ENCODE data around the gene ZDHHC11.
"Not testable (repeated sequence)": the region's sequence is repeated elsewhere in the genome, so short reads cannot be mapped to it uniquely, and the experiment has no call there.

ZDHHC11 gene

DNA sequence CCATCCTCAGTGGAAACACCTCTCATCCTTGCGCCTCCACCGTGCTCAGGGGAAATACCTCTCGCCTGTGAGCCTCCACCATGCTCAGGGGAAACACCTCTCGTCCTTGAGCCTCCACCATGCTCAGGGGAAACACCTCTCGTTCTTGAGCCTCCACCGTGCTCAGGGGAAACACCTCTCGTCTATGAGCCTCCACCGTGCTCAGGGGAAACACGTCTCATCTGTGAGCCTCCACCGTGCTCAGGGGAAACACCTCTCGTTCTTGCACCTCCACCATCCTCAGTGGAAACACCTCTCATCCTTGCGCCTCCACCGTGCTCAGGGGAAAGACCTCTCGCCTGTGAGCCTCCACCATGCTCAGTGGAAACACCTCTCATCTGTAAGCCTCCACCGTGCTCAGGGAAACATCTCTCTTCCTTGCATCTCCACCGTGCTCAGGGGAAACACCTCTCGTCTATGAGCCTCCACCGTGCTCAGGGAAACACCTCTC is 4.1 kb downstream of the ZDHHC11 start:
- H3K9ac ChIP-seq (ENCODE audit: low read length); H3K9me3 ChIP-seq (ENCODE audit: low read length); H3K4me1 ChIP-seq (ENCODE audit: insufficient read depth, low read length); H3K36me3 ChIP-seq (ENCODE audit: insufficient read depth, low read length); H3K27ac ChIP-seq (ENCODE audit: low read depth, low read length); H3K4me3 ChIP-seq (ENCODE audit: low read depth in 1 of 2, low read length in 2 of 2): not testable (repeated sequence)
- peaks cover 8 to 20% of the 10 kb centered on the region in 2 donors for H3K27me3 ChIP-seq (ENCODE audit: control insufficient read depth in 1 of 2, insufficient read depth in 2 of 2, low read length in 2 of 2)

DNA sequence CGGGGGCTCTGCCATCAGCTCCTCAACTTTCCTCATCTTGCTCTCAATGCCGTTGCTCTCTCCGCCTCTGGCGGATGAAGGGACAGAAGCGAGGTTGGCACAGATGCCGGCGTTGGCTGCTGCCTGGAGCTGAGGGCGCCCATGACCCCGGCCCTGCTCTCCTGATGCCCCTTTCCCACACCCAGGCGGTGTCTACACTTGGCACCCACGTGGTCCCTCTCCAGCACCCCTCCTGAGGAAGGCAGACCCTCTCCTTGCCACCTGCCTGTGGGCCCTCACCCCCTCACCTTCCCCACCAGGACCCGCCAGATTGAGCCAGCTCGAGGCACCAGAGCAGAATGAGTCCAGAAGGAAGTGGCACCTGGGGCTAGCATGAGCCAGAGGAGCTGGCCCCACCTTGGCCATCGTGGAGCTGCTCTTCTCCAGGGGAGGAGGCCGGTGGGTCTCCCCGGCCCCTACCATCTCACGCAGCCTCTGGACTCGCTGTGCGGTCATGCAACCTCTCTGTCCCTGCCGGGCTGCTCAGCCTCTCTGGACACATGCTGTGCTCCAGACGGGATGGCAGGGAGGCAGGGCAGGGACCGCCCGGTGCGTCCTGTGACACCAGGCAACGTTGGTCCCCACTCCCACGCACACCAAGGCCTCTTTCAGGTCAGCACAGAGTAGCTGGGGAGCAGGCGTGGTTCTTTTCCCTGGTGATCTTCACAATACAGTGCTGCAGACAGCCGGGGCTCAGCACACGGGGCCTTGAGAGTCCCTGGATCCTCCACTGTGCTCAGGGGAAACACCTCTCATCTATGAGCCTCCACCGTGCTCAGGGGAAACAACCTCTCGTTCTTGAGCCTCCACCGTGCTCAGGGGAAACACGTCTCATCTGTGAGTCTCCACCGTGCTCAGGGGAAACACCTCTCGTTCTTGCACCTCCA is 4.8 kb downstream of the ZDHHC11 start:
- not testable (repeated sequence) for H3K27ac ChIP-seq (ENCODE audit: low read depth, low read length); H3K9ac ChIP-seq (ENCODE audit: low read length); H3K4me1 ChIP-seq (ENCODE audit: insufficient read depth, low read length); H3K36me3 ChIP-seq (ENCODE audit: insufficient read depth, low read length); H3K9me3 ChIP-seq (ENCODE audit: low read length); H3K4me3 ChIP-seq (ENCODE audit: low read depth in 1 of 2, low read length in 2 of 2)
- H3K27me3 ChIP-seq (ENCODE audit: control insufficient read depth in 1 of 2, insufficient read depth in 2 of 2, low read length in 2 of 2), result peaks cover 8 to 20% of the 10 kb centered on the region in 2 donors

DNA sequence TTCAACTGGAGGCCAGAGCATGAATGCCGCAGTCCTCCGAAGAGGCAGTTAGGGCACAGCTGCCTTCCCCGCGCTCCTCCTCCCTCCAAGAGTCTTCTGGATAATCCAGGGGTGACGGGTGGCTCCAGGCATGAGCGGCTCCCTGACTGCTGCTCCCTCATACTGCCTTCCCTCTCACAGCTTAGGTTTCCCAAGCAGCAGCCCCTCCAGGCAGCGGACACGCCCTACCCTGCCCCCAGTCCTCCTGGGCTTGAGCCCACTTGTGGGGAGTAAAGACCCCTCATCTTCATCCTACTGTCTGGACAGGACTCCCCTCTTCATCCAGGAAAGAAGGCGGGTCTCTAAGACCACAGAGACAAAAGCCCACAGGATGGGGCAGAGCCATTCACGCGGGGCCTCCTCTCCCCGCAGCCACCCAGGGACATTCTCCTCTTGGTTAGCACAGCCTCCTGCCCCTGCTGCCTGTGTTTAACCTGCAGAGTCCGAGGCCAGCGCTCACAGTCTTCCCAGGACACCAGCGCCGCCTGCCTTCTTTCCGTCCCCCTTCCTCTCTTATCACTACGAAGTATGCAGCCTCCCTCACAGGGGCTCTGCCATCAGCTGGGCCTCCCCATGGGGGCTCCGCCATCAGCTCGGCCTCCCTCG is 5.6 kb downstream of the ZDHHC11 start:
- H3K27ac ChIP-seq (ENCODE audit: low read depth, low read length); H3K9me3 ChIP-seq (ENCODE audit: low read length); H3K9ac ChIP-seq (ENCODE audit: low read length); H3K4me1 ChIP-seq (ENCODE audit: insufficient read depth, low read length); H3K36me3 ChIP-seq (ENCODE audit: insufficient read depth, low read length); H3K4me3 ChIP-seq (ENCODE audit: low read depth in 1 of 2, low read length in 2 of 2): not testable (repeated sequence)
- H3K27me3 ChIP-seq (ENCODE audit: control insufficient read depth in 1 of 2, insufficient read depth in 2 of 2, low read length in 2 of 2), result peaks cover 6 to 14% of the 10 kb centered on the region in 2 donors

DNA sequence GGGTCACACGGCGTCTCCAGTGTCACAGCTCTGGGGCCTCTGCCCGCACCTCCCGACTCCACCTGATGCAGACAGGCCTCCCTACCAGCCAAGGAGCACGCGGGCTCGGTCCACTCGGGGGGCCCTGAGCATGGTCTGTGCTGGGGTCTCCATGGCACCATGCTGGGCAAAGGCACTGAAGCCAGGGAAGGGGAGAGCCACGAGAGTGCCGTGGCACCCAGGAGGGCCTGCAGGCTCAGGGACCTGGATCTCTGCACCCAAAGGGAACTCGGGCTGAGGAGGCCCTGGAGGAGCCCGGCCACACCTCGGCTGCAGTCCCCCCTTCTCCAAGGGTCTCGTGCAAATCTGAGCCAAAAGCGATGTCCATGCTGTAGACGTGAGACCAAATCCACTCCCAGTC is 6.4 kb downstream of the ZDHHC11 start:
- not testable (repeated sequence) for H3K27me3 ChIP-seq (ENCODE audit: control insufficient read depth in 1 of 2, insufficient read depth in 2 of 2, low read length in 2 of 2); H3K27ac ChIP-seq (ENCODE audit: low read depth, low read length); H3K9me3 ChIP-seq (ENCODE audit: low read length); H3K36me3 ChIP-seq (ENCODE audit: insufficient read depth, low read length); H3K4me3 ChIP-seq (ENCODE audit: low read depth in 1 of 2, low read length in 2 of 2); H3K4me1 ChIP-seq (ENCODE audit: insufficient read depth, low read length); H3K9ac ChIP-seq (ENCODE audit: low read length)

DNA sequence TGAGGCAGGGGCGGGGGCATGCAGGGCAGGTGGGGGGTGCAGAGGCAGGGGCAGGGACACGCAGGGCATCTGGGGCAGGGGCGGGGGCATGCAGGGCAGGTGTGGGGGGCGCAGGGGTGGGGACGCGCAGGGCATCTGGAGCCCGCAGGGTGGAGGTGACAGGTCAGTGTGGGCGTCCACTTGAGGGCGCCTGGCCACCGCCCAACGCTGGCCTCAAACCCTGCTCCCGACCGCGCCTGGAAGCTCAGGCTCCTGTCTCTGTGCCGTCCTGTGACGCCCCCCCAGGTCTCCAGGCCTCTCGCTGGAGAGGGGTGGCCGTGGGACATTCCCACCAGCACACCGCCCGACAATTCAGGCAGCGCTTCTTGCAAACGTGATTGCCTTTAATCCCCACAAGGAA is 6.9 kb downstream of the ZDHHC11 start:
- not testable (repeated sequence) for H3K27ac ChIP-seq (ENCODE audit: low read depth, low read length); H3K9me3 ChIP-seq (ENCODE audit: low read length); H3K4me3 ChIP-seq (ENCODE audit: low read depth in 1 of 2, low read length in 2 of 2)

DNA sequence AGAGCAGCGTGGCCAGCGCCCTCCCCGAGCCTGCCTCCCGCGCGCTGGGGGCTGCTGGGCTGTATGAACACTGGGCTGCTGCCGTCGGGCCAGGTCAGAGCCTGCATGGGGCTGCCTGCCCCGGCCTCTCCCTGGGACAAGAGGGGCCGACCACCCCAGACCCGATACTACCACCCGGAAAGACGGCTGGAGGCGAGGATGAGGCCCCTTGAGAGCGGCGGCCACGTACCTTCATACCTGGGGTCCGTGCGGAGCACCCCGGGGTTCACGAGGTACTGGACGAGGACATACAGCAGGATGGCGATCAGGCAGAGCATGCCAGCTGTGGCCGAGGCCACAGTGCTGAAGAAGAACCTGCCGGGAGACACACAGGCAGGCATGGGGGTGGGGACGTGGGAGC is 7.4 kb downstream of the ZDHHC11 start:
- H3K4me1 ChIP-seq (ENCODE audit: insufficient read depth, low read length); H3K27ac ChIP-seq (ENCODE audit: low read depth, low read length); H3K36me3 ChIP-seq (ENCODE audit: insufficient read depth, low read length); H3K9ac ChIP-seq (ENCODE audit: low read length); H3K27me3 ChIP-seq (ENCODE audit: control insufficient read depth in 1 of 2, insufficient read depth in 2 of 2, low read length in 2 of 2); H3K4me3 ChIP-seq (ENCODE audit: low read depth in 1 of 2, low read length in 2 of 2); H3K9me3 ChIP-seq (ENCODE audit: low read length): not testable (repeated sequence)

More for the DNA sequence above, 6.9 kb downstream of the ZDHHC11 start:
- not testable (repeated sequence) for H3K36me3 ChIP-seq (ENCODE audit: insufficient read depth, low read length); H3K9ac ChIP-seq (ENCODE audit: low read length); H3K27me3 ChIP-seq (ENCODE audit: control insufficient read depth in 1 of 2, insufficient read depth in 2 of 2, low read length in 2 of 2); H3K4me1 ChIP-seq (ENCODE audit: insufficient read depth, low read length)

DNA sequence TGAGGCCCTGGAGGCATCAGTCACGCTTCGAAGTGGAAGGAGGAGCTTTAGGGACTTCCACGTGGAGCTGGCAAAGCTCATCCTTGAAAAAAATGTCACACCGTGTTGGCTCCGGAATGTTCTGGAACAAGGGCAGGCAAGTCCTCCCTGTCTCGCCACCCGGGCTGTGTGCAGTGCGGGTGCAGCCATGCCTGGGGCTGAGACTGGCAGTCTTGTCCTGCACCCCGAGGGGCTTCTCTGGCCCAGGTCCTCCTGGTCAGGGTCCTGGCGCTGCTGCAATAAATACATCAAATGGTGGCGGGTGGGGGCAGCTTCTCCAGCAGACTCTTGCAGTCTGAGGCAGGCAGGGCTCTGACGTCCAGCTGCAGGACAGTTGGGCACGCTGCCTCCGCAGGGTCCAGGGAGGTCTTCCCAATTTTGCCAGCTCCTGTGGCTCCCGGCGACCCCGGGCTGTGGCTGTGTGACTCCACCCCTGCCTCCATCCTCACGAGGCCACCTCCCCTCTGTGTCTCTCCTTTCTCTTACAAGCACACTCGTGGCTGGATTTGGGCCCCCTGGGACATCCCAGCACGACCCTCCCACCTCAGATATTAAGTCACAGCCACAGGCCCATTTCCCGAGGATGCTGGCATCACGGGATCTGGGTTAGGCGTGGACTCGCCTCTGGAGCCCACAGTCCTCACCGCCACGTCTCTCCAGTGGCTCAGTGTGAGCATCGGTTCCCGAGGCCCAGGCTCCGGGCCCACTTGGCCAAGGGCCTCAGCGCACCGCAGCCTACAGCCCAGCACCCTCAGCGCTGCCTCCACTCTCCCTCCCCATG is 8.2 kb downstream of the ZDHHC11 start:
- H3K4me3 ChIP-seq (ENCODE audit: low read depth in 1 of 2, low read length in 2 of 2); H3K9ac ChIP-seq (ENCODE audit: low read length); H3K27me3 ChIP-seq (ENCODE audit: control insufficient read depth in 1 of 2, insufficient read depth in 2 of 2, low read length in 2 of 2); H3K27ac ChIP-seq (ENCODE audit: low read depth, low read length); H3K4me1 ChIP-seq (ENCODE audit: insufficient read depth, low read length); H3K9me3 ChIP-seq (ENCODE audit: low read length); H3K36me3 ChIP-seq (ENCODE audit: insufficient read depth, low read length): not testable (repeated sequence)

DNA sequence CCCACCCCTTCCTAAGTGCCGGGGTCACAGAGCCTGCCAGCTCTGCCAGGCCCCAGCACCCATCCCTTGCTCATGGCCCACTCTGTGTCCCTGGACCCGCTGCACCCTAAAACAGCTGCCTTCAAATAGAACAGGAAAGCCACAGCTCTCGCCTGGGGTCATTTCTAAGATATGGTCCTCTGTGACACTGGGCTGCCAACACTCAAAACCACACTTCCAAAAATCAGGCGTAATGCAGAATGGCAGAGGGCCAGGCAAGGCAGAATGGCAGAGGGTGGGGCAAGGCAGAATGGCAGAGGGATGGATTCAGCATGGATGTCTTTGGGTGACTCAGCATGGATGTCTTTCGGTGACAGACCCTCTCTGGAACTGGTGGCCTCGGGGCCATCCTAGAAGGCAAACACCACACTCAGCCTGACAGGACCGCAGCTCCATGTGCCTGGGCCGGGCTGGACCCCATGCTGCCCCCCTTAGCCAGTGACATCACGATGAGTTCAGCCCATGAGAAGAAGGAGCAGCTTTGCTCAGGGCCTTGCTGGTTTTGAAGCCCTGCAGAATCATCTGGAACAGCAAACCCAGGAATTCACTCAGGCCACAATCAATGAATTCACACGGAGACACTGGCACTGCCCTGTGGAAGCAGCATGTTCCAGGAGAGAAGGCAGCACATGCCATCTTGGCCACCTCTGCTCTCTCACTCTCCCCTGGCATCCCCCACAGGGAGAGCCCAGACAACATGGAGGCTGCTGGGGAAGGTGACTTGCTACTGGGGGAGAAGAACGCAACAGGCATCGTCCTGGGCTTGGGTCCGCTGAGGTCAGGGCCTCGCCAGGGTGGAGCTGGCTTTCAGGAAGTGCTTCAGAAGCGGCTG is 9.0 kb downstream of the ZDHHC11 start:
- not testable (repeated sequence) for H3K27me3 ChIP-seq (ENCODE audit: control insufficient read depth in 1 of 2, insufficient read depth in 2 of 2, low read length in 2 of 2); H3K9me3 ChIP-seq (ENCODE audit: low read length); H3K27ac ChIP-seq (ENCODE audit: low read depth, low read length); H3K4me1 ChIP-seq (ENCODE audit: insufficient read depth, low read length); H3K36me3 ChIP-seq (ENCODE audit: insufficient read depth, low read length); H3K9ac ChIP-seq (ENCODE audit: low read length); H3K4me3 ChIP-seq (ENCODE audit: low read depth in 1 of 2, low read length in 2 of 2)

DNA sequence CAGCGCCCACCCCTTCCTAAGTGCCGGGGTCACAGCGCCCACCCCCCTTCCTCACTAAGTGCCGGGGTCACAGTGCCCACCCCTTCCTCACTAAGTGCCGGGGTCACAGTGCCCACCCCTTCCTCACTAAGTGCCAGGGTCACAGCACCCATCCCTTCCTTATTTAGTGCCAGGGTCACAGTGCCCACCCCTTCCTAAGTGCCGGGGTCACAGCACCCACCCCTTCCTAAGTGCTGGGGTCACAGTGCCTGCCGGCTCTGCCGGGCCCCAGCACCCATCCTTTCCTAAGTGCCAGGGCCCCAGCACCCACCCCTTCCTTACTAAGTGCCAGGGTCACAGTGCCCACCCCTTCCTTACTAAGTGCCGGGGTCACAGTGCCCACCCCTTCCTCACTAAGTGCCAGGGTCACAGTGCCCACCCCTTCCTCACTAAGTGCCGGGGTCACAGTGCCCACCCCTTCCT is 9.8 kb downstream of the ZDHHC11 start:
- not testable (repeated sequence) for H3K27ac ChIP-seq (ENCODE audit: low read depth, low read length); H3K27me3 ChIP-seq (ENCODE audit: control insufficient read depth in 1 of 2, insufficient read depth in 2 of 2, low read length in 2 of 2); H3K4me1 ChIP-seq (ENCODE audit: insufficient read depth, low read length); H3K9ac ChIP-seq (ENCODE audit: low read length); H3K36me3 ChIP-seq (ENCODE audit: insufficient read depth, low read length); H3K4me3 ChIP-seq (ENCODE audit: low read depth in 1 of 2, low read length in 2 of 2); H3K9me3 ChIP-seq (ENCODE audit: low read length)

DNA sequence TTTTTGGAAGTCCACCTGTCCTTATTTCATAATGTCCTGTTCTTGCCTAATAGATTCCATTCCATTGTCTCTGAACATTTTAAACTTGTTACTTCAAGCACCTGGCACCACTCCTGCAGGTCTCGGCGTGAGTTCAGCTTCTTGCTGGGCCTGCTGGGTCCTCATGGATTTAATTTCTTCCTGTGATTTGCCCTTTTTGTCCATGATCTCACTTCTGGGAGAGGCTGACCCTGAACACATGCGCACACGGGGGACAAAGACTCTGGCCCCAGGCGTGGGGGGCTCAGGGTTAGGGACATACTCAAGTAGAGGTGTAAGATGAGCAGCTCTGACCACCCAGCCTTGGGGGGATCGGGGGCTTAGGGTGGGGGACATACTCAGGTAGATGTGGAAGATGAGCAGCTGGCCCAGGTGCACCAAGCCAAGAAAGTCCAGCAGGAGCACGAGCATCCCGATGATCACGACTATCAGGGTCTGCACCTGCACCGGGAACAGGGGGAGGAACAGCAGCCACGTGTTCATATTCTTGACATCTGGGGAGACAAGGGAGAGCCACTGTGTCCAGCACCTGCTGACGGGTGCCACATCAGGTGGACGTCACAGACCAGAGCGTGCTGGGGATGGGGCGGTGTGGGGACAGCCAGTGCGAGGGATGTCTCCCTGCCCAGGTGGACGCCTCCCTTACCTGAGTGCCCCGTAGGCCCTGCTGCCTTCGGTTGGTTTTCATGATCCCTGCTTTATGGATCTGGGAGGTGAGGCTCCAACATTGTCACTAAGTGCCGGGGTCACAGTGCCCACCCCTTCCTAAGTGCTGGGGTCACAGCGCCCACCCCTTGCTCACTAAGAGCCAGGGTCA is 10.4 kb downstream of the ZDHHC11 start:
- not testable (repeated sequence) for H3K27ac ChIP-seq (ENCODE audit: low read depth, low read length); H3K27me3 ChIP-seq (ENCODE audit: control insufficient read depth in 1 of 2, insufficient read depth in 2 of 2, low read length in 2 of 2); H3K36me3 ChIP-seq (ENCODE audit: insufficient read depth, low read length); H3K4me1 ChIP-seq (ENCODE audit: insufficient read depth, low read length); H3K9ac ChIP-seq (ENCODE audit: low read length); H3K4me3 ChIP-seq (ENCODE audit: low read depth in 1 of 2, low read length in 2 of 2); H3K9me3 ChIP-seq (ENCODE audit: low read length)
